Endothelial cell of umbilical vein (primary cell): ENCODE measurements around the gene GSTK1. TPM values are rescaled to one million over a fixed set of nuclear protein-coding genes. Genes with fewer than 3 reads are reported as not detected.
A peak's percentile ranks its signal among the peaks of the same experiment; 100 is the strongest.

Experiments
- BruUV-seq: library from RNA; stranded (reverse); fragments of 400-500 nt; replicated peaks from 2 replicates; lab custom pipeline; 2021; lab: Mats Ljungman, UMichigan
- CTCF ChIA-PET: fragments of 300-600, 350-600 bp; sonication (Branson Sonifier 250); formaldehyde crosslinking; loops from one replicate; lab custom pipeline; 2021; ENCODE audit warnings: antibody characterized with exemption, inconsistent platforms; lab: Charles Lee
- POLR2A ChIA-PET: fragments of 300-600, 350-600 bp; sonication (Branson Sonifier 250); formaldehyde crosslinking; loops from one replicate; lab custom pipeline; 2021; ENCODE audit warnings: antibody characterized with exemption, inconsistent platforms; lab: Charles Lee
- DNase-seq: peaks from one replicate; pipeline ENCODE4 v3.0.0-alpha.2; 2011; ENCODE audit warnings: low read depth, low spot score
- FAIRE-seq: peaks from 2 replicates; lab custom pipeline; 2011; peaks lifted over from hg19 to GRCh38; lab: Jason Lieb, UNC
- H2AFZ ChIP-seq: 2 replicates; pipeline ENCODE4 v1.6.0; 2012; ENCODE audit warnings: low read depth, low read length, control low read depth, inconsistent platforms
- H3K27ac ChIP-seq: 2 replicates; pipeline ENCODE4 v1.5.1; 2011; ENCODE audit warnings: low read depth, mild to moderate bottlenecking, control low read depth, low read length, moderate library complexity; ENCODE audit not compliant: insufficient read depth
- H3K27me3 ChIP-seq, 2 experiments: 2 replicates each; pipeline versions ENCODE4 v1.6.0 to v1.6.1; 2011; ENCODE audit warnings: low read length in 2 of 2, mixed read lengths in 1 of 2; ENCODE audit not compliant: control insufficient read depth in 2 of 2, insufficient read depth in 2 of 2
- H3K36me3 ChIP-seq, 2 experiments: 2 replicates in 1 of 2; 3 replicates in 1 of 2; pipeline ENCODE4 v1.5.1; 2011; ENCODE audit warnings: low read length in 2 of 2, mild to moderate bottlenecking in 1 of 2, moderate library complexity in 1 of 2; ENCODE audit not compliant: control insufficient read depth in 2 of 2, insufficient read depth in 2 of 2; ENCODE audit errors: extremely low read depth in 1 of 2
- H3K4me1 ChIP-seq: 3 replicates; pipeline ENCODE4 v1.5.1; 2011; ENCODE audit warnings: mild to moderate bottlenecking, low read length; ENCODE audit not compliant: control insufficient read depth, insufficient read depth; ENCODE audit errors: extremely low read depth
- H3K4me2 ChIP-seq: 2 replicates; pipeline ENCODE4 v1.6.1; 2011; ENCODE audit warnings: low read length, control low read depth, mixed read lengths; ENCODE audit not compliant: insufficient read depth
- H3K4me3 ChIP-seq, 3 experiments: fragments of 200-600 bp in 1 of 3; sonication (generic), shearing (Covaris generic) in 1 of 3; replicated peaks in 1 of 3; 2 replicates each; pipeline ENCODE4 v1.5.1; 2011 to 2016; ENCODE audit warnings: control low read depth in 3 of 3, low read length in 3 of 3, mild to moderate bottlenecking in 2 of 3, inconsistent platforms in 1 of 3, low read depth in 1 of 3, moderate library complexity in 1 of 3; ENCODE audit not compliant: insufficient read depth in 1 of 3
- H3K79me2 ChIP-seq: 2 replicates; pipeline ENCODE4 v1.6.0; 2012; ENCODE audit warnings: low read length, inconsistent platforms; ENCODE audit not compliant: control insufficient read depth, insufficient read depth
- H3K9ac ChIP-seq: replicated peaks from 2 replicates; pipeline ENCODE3; 2011; ENCODE audit warnings: low read length, control low read depth; ENCODE audit not compliant: insufficient read depth; ENCODE audit errors: extremely low read depth
- H3K9me1 ChIP-seq: replicated peaks from 3 replicates; pipeline ENCODE4 v1.6.0; 2011; ENCODE audit warnings: mild to moderate bottlenecking, low read length; ENCODE audit not compliant: control insufficient read depth, insufficient read depth; ENCODE audit errors: extremely low read depth
- H3K9me3 ChIP-seq: replicated peaks from 2 replicates; pipeline ENCODE4 v1.5.1; 2012; ENCODE audit warnings: low read length, inconsistent platforms; ENCODE audit not compliant: control insufficient read depth, insufficient read depth
- H4K20me1 ChIP-seq: replicated peaks from 2 replicates; pipeline ENCODE3; 2011; ENCODE audit warnings: mild to moderate bottlenecking, low read length; ENCODE audit not compliant: control insufficient read depth, insufficient read depth; ENCODE audit errors: extremely low read depth
- CTCF ChIP-seq, 2 donors: IDR thresholded peaks; 1 replicate in 1 of 2; 2 replicates in 1 of 2; pipeline ENCODE4 v1.5.1; 2011; ENCODE audit warnings: low read length in 2 of 2, mild to moderate bottlenecking in 2 of 2, moderate library complexity in 2 of 2, control low read depth in 1 of 2, inconsistent platforms in 1 of 2, low read depth in 1 of 2; ENCODE audit not compliant: insufficient read depth in 1 of 2; ENCODE audit errors: extremely low read depth in 1 of 2
- EZH2 ChIP-seq: IDR thresholded peaks from 2 replicates; pipeline ENCODE4 v1.6.1; 2012; ENCODE audit warnings: borderline replicate concordance, low read depth, mild to moderate bottlenecking, moderate library complexity, low read length, inconsistent platforms; ENCODE audit not compliant: severe bottlenecking
- FOS ChIP-seq: IDR thresholded peaks from 2 replicates; pipeline ENCODE4 v1.6.1; 2011; ENCODE audit warnings: mild to moderate bottlenecking, low read length, moderate library complexity, borderline replicate concordance; ENCODE audit not compliant: insufficient read depth
- GATA2 ChIP-seq: IDR thresholded peaks from 2 replicates; pipeline ENCODE4 v1.7.0; 2011; ENCODE audit warnings: low read depth, mild to moderate bottlenecking, moderate library complexity, mixed read lengths, low read length; ENCODE audit not compliant: insufficient read length, insufficient read depth
- JUN ChIP-seq: IDR thresholded peaks from 2 replicates; pipeline ENCODE4 v1.6.1; 2011; ENCODE audit warnings: borderline replicate concordance, low read depth; ENCODE audit not compliant: insufficient read length, insufficient read depth
- MYC ChIP-seq: IDR thresholded peaks from one replicate; pipeline ENCODE4 v1.6.1; 2011; ENCODE audit warnings: mild to moderate bottlenecking, low read depth, low read length
- POLR2A ChIP-seq: IDR thresholded peaks from 2 replicates; pipeline ENCODE4 v1.6.1; 2012; ENCODE audit warnings: low read depth, mild to moderate bottlenecking, control low read depth, low read length
- POLR2AphosphoS5 ChIP-seq: IDR thresholded peaks from 2 replicates; pipeline ENCODE4 v1.6.1; 2012; ENCODE audit warnings: low read depth, mild to moderate bottlenecking, control low read depth, low read length, moderate library complexity; ENCODE audit not compliant: insufficient read depth
- dilution Hi-C: fragments of 300-500 bp; cut with MboI; formaldehyde crosslinking; loops from one replicate; pipeline ENCODE4 v1.15.0; 2019; ENCODE audit warnings: low sequenced_read_pairs; ENCODE audit not compliant: extremely low pct_ligation_motif_present
- intact Hi-C: fragments of 100-400 bp; cut with micrococcal nuclease; formaldehyde crosslinking; loops from one replicate; pipeline ENCODE4 v1.10.0; 2022
- polyA plus RNA-seq, 4 experiments: library from polyadenylated mRNA; depleted of rRNA in 3 of 4; stranded (reverse) in 3 of 4; unstranded in 1 of 4; fragments of >200 nt; gene quantifications; 2 replicates each; pipeline versions ENCODE4 v1.2.1 to v1.2.3, GENCODE V29; 2011 to 2012; ENCODE audit warnings: missing spikeins in 1 of 4
- total RNA-seq: library from RNA; stranded (reverse); gene quantifications from 2 replicates; pipeline ENCODE4 v1.2.3, GENCODE V29; 2021
- TF ChIP-seq, protein P1 (sequence below): IDR thresholded peaks from 2 replicates; pipeline ENCODE4 v1.6.1; 2011; ENCODE audit not compliant: insufficient read depth, insufficient read length

GSTK1 gene
- total and polyA plus RNA-seq, 2 donors (not counting 3 experiments of a cell fraction or from before 2014, with no cell fraction given) = 119 to 132 TPM

DNA sequence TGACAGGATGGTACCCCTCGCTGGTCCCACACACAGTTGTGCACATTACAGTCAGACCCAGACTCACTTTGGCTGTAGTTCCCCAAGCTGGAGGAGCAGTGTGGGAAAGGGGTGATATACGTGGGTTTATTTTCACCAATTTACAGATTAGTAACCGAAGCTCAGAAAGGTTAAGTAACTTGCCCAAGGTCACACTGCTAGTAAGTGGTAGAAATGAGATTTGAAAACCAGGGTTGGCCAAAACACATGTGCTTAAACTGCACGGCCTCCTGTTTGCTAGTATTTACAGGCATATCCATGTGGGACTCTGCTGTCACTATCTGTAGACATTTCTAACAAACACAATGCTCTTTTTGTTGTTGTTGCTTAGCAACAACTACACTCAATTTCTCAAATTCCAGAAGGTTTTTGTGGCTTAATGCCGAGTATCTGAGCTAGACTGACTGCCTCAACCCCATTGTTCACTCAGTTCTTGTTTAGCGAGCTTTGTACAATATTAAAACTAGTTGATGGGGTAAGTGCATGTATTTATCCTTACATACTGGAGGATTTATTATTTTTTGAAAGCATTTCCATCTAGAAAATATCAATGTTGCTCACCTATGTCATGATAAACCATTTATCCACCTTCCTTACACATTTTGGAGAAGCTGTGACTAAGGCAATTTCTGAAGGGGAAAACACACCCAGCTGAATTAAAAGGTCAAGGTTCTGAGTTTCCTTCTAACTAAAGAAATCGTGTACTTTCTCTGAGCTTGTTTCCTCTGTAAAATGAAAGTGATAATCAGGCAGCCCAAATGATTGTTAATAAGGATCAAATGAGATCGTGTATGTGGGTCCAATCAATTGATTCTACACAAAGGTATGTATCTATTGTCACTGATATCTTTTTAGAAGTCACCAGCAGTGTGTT is 16.2 kb downstream of the GSTK1 start:
- H3K36me3 ChIP-seq = no peaks in the 10 kb centered on the region
- H3K4me2 ChIP-seq = peak overlapping the region; percentile 36
- no TSS peak for BruUV-seq
- no peaks in the 10 kb centered on the region for H4K20me1 ChIP-seq
- intact Hi-C loops (loop anchor here (1.0 kb wide), 1 partner anchor 16 kb away; the partner anchor contains the start of gene GSTK1), dilution Hi-C loops (no loop called here)
- no peaks in the 10 kb centered on the region for H3K27me3 ChIP-seq
- POLR2A ChIA-PET = interaction anchor here (0.7 to 2.1 kb wide), 4 partner anchors 9 to 219 kb away, joined by 3 to 5 read pairs (median 3); partner anchors contain the start of genes CASP2 and GSTK1
- TF ChIP-seq, protein P1, sequence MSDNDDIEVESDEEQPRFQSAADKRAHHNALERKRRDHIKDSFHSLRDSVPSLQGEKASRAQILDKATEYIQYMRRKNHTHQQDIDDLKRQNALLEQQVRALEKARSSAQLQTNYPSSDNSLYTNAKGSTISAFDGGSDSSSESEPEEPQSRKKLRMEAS = peak; percentile 35
- TF ChIP-seq GATA2 = no peak
- peak overlapping the region; percentile 5 for H3K9ac ChIP-seq
- no peaks in the 10 kb centered on the region for H3K9me1 ChIP-seq
- peak overlapping the region; percentile 31 for H2AFZ ChIP-seq
- H3K4me1 ChIP-seq = peaks cover 7% of the 10 kb centered on the region
- H3K4me3 ChIP-seq = no peak overlapping the region
- H3K9me3 ChIP-seq = no peaks in the 10 kb centered on the region
- H3K79me2 ChIP-seq = no peaks in the 10 kb centered on the region
- H3K27ac ChIP-seq = peak overlapping the region; percentile 34
- CTCF ChIA-PET = interaction anchor here (0.9 to 2.0 kb wide), 12 partner anchors 9 to 93 kb away, joined by 3 to 10 read pairs (median 4); partner anchors contain the start of genes CASP2 and GSTK1
- DNase-seq (peak; percentile 83), FAIRE-seq (peak; percentile 59)

DNA sequence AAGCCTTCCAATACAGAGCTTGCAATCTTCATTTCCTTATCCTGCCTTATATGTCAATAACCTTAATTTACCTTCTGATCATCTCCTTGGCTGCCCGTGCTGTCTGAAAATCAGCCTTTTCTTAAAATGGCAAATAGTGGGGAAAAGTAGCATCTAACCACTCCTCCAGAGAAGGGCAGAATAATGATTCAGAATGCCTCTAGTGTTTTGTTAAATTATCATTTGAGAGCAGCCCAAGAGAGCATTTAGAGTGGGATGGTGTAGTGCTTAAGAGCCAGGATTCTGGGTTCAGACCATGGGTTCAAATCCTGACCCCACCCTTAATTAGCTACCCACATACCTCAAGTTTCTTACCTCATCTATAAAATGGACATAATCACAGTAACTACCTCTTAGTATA is 16.9 kb downstream of the GSTK1 start:
- DNase-seq (no peak), FAIRE-seq (no peak)
- Histone ChIP-seq H3K4me2 (peak overlapping the region; percentile 36), H3K79me2 (no peaks in the 10 kb centered on the region), H3K27me3 (no peaks in the 10 kb centered on the region), H3K9me3 (no peaks in the 10 kb centered on the region), H3K9ac (peak overlapping the region; percentile 5), H3K4me1 (peaks cover 7% of the 10 kb centered on the region), H3K4me3 (no peak overlapping the region), H3K9me1 (no peaks in the 10 kb centered on the region), H2AFZ (peak overlapping the region; percentile 31), H3K36me3 (no peaks in the 10 kb centered on the region), H4K20me1 (no peaks in the 10 kb centered on the region), H3K27ac (no peak overlapping the region)
- no peak for TF ChIP-seq EZH2
- no peak for TF ChIP-seq GATA2
- TF ChIP-seq POLR2A = no peak
- TF ChIP-seq CTCF (IDR thresholded peaks at IDR 0.05; ENCODE audit: extremely low read depth in 1 of 2, insufficient read depth in 1 of 2, low read depth in 1 of 2, low read length in 2 of 2) = no peak
- no peak for TF ChIP-seq MYC
- no peak for TF ChIP-seq POLR2AphosphoS5
- no peak for TF ChIP-seq JUN
- TF ChIP-seq, protein P1 = no peak
- TF ChIP-seq FOS = no peak
- CTCF ChIA-PET = interaction anchor here (1.0 to 2.0 kb wide), 11 partner anchors 8 to 65 kb away, joined by 3 to 10 read pairs (median 5); partner anchors contain the start of genes CASP2 and GSTK1
- intact Hi-C loops (no loop called here), dilution Hi-C loops (no loop called here)
- POLR2A ChIA-PET = interaction anchor here (0.7 to 2.1 kb wide), 4 partner anchors 8 to 219 kb away, joined by 3 to 5 read pairs (median 3); partner anchors contain the start of genes CASP2 and GSTK1
- BruUV-seq = no TSS peak
